ENCODE data around the gene PROSER2.

PROSER2 gene

GRCh38 chr10:11808808-11809207, 14.3 kb upstream of the PROSER2 start (continued):
- no peak for TF ChIP-seq TSHZ2 (CRISPR knock-in tag; IDR thresholded peaks at IDR 0.05)
- no peak for TF ChIP-seq ZC3H10 (CRISPR knock-in tag; IDR thresholded peaks at IDR 0.05)
- no peak for TF ChIP-seq CREB5 (CRISPR knock-in tag; IDR thresholded peaks at IDR 0.05; ENCODE audit: low read depth)

GRCh38 chr10:11810313-11810766, 12.8 kb upstream of the PROSER2 start:
- ATAC-seq = no peak

DNA sequence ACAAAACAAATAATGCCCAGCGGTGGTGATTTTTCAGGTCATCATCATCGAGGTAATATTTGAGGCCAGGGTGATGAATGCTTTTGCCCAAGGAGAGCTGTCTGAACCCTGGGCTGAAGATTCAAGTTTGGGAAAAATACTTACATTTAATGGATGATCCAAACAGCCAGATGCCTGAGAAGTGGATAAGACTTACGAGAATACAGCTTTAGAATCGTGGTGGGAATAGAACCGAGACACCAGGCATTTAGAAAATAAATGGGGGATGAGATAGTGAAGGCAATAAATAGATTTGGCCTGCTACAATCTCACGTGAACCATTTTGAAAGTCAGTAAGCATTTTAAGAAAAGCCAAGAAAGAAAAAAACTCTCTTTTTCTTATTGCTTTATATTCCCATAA, 12.2 kb upstream of the PROSER2 start:
- no peak for ATAC-seq
- TF ChIP-seq TOX (CRISPR knock-in tag; IDR thresholded peaks at IDR 0.05; ENCODE audit: borderline replicate concordance) (no peak), ZFP30 (CRISPR knock-in tag; IDR thresholded peaks at IDR 0.05) (no peak), RARB (CRISPR knock-in tag; IDR thresholded peaks at IDR 0.05) (no peak), ARNTL (CRISPR knock-in tag; IDR thresholded peaks at IDR 0.05; ENCODE audit: borderline replicate concordance, low read depth) (no peak)

More at GRCh38 chr10:11810313-11810766, 12.8 kb upstream of the PROSER2 start:
- no peak for TF ChIP-seq PPARA (CRISPR knock-in tag; IDR thresholded peaks at IDR 0.05; ENCODE audit: borderline replicate concordance)
- no peak for TF ChIP-seq TCF4 (CRISPR knock-in tag; IDR thresholded peaks at IDR 0.05; ENCODE audit: borderline replicate concordance)
- TF ChIP-seq ZNF8 (CRISPR knock-in tag; IDR thresholded peaks at IDR 0.05) = no peak
- no peak for TF ChIP-seq ISL1 (CRISPR knock-in tag; IDR thresholded peaks at IDR 0.05)
- TF ChIP-seq OSR1 (CRISPR knock-in tag; IDR thresholded peaks at IDR 0.05) = no peak
- no peak for TF ChIP-seq GLIS3 (CRISPR knock-in tag; IDR thresholded peaks at IDR 0.05)
- no peak for TF ChIP-seq BACH2 (CRISPR knock-in tag; IDR thresholded peaks at IDR 0.05; ENCODE audit: borderline replicate concordance)
- no peak for TF ChIP-seq ZNF70 (CRISPR knock-in tag; IDR thresholded peaks at IDR 0.05)
- no peak for TF ChIP-seq TSHZ2 (CRISPR knock-in tag; IDR thresholded peaks at IDR 0.05)
- TF ChIP-seq CREB5 (CRISPR knock-in tag; IDR thresholded peaks at IDR 0.05; ENCODE audit: low read depth) = no peak
- TF ChIP-seq TOX (CRISPR knock-in tag; IDR thresholded peaks at IDR 0.05; ENCODE audit: borderline replicate concordance) = no peak
- TF ChIP-seq ESRRG (CRISPR knock-in tag; IDR thresholded peaks at IDR 0.05) = no peak
- no peak for TF ChIP-seq ARNTL (CRISPR knock-in tag; IDR thresholded peaks at IDR 0.05; ENCODE audit: borderline replicate concordance, low read depth)
- TF ChIP-seq SNAI2 (CRISPR knock-in tag; IDR thresholded peaks at IDR 0.05) = no peak

DNA sequence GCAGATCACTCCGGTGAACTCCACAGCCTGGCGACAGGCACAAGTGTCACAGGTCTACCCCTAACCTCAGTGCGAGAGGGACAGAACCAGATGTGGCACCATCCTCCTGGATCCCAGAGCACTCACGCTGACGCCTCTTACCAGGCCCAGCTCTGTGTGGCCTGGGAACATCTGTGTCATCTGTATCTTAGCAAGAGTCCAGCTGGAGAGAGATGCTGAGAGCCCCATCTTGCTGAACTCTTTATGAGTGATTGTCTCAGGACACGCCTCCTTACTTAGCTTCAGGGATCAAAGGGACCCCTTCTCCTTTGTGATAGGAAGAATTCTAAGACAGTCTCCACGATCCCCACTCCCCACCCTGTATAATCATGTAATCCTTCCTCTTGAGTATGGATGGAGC, 10.0 kb upstream of the PROSER2 start:
- no peak for ATAC-seq
- TF ChIP-seq RARB (CRISPR knock-in tag; IDR thresholded peaks at IDR 0.05) (no peak), OSR1 (CRISPR knock-in tag; IDR thresholded peaks at IDR 0.05) (no peak), BACH2 (CRISPR knock-in tag; IDR thresholded peaks at IDR 0.05; ENCODE audit: borderline replicate concordance) (no peak), TCF4 (CRISPR knock-in tag; IDR thresholded peaks at IDR 0.05; ENCODE audit: borderline replicate concordance) (no peak), CSRNP3 (CRISPR knock-in tag; IDR thresholded peaks at IDR 0.05) (no peak), ZNF565 (CRISPR knock-in tag; conservative IDR thresholded peaks at IDR 0.05; ENCODE audit: low read depth) (no peak), GLIS3 (CRISPR knock-in tag; IDR thresholded peaks at IDR 0.05) (no peak), SNAI2 (CRISPR knock-in tag; IDR thresholded peaks at IDR 0.05) (no peak), TOX (CRISPR knock-in tag; IDR thresholded peaks at IDR 0.05; ENCODE audit: borderline replicate concordance) (no peak), ARNTL (CRISPR knock-in tag; IDR thresholded peaks at IDR 0.05; ENCODE audit: borderline replicate concordance, low read depth) (no peak), PPARA (CRISPR knock-in tag; IDR thresholded peaks at IDR 0.05; ENCODE audit: borderline replicate concordance) (no peak), ZC3H10 (CRISPR knock-in tag; IDR thresholded peaks at IDR 0.05) (no peak), ZNF8 (CRISPR knock-in tag; IDR thresholded peaks at IDR 0.05) (no peak), ESRRG (CRISPR knock-in tag; IDR thresholded peaks at IDR 0.05) (no peak), ZNF70 (CRISPR knock-in tag; IDR thresholded peaks at IDR 0.05) (no peak), CSDC2 (CRISPR knock-in tag; IDR thresholded peaks at IDR 0.05) (no peak)
- TF ChIP-seq, protein P1, sequence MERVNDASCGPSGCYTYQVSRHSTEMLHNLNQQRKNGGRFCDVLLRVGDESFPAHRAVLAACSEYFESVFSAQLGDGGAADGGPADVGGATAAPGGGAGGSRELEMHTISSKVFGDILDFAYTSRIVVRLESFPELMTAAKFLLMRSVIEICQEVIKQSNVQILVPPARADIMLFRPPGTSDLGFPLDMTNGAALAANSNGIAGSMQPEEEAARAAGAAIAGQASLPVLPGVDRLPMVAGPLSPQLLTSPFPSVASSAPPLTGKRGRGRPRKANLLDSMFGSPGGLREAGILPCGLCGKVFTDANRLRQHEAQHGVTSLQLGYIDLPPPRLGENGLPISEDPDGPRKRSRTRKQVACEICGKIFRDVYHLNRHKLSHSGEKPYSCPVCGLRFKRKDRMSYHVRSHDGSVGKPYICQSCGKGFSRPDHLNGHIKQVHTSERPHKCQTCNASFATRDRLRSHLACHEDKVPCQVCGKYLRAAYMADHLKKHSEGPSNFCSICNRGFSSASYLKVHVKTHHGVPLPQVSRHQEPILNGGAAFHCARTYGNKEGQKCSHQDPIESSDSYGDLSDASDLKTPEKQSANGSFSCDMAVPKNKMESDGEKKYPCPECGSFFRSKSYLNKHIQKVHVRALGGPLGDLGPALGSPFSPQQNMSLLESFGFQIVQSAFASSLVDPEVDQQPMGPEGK (CRISPR knock-in tag; IDR thresholded peaks at IDR 0.05; ENCODE audit: borderline replicate concordance) = no peak
